ENCODE data around the gene P3H1. TPM values are rescaled to one million over a fixed set of nuclear protein-coding genes. Genes with fewer than 3 reads are reported as not detected.

Gene P3H1
- total and polyA plus RNA-seq, 5 donors = 11.1 to 17.8 (median 14.2) TPM

DNA sequence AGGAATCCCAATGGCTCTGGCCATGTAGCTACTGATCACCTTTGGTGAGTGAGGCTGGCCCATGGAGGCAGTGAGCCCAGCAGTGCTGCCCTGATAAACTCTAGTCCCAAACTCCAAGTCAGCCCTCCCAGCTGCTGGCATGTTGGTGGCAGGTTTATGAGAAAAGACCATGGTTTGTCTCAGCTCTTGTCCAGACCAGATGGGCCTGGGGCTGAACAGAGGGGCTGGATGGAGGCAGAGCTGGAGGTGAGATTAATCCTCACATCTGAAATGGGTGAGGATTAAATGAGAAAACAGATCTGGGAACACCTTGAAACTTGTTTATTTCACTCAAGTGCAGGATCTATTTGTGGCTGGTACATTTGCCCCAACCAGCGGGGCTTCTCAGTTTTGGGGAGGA is 21.2 kb upstream of the P3H1 start:
- intact Hi-C loops (cut with DNase I) = loop anchor here in 1 of 4 donors (10.0 kb wide), 1 partner anchor 287 kb away; no protein-coding TSS in a partner anchor
- Histone ChIP-seq H3K27ac (ENCODE audit: low read length) (no peak overlapping the region), H3K9me3 (ENCODE audit: control insufficient read depth, low read length) (no peaks in the 10 kb centered on the region), H3K4me1 (ENCODE audit: control insufficient read depth, insufficient read depth, low read length) (no peaks in the 10 kb centered on the region), H3K27me3 (ENCODE audit: control insufficient read depth, insufficient read depth) (no peaks in the 10 kb centered on the region), H3K4me3 (ENCODE audit: low read length) (no peak overlapping the region)
- no peak for ATAC-seq
- DNase-seq = no peak
- 97% methylated on average over 1 of the region's 1 CpG for WGBS

DNA sequence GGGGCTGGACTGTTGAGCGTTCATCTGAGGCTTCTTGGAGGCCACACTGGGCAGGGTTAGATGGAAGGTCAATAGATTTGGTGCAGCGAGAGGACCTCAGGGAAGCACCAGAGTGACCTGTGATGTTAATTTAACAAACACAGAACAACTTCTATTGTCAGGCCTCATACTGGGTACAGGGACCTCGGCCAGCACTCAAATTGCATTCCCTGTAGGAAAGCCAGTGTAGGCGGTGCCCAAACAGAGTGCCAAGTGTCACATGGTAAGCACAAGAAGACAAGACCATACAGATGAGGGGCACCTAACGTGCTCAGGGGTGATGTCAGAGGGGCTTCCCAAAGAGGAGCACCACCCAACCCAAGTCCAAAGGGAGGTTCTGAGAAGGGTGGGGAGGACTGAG is 19.3 kb upstream of the P3H1 start:
- H3K4me1 ChIP-seq (ENCODE audit: control insufficient read depth, insufficient read depth, low read length) = no peaks in the 10 kb centered on the region
- ATAC-seq (no peak), DNase-seq (no peak)
- H3K27me3 ChIP-seq (ENCODE audit: control insufficient read depth, insufficient read depth) = no peaks in the 10 kb centered on the region
- H3K9me3 ChIP-seq (ENCODE audit: control insufficient read depth, low read length) = no peaks in the 10 kb centered on the region
- no peak overlapping the region for H3K27ac ChIP-seq (ENCODE audit: low read length)
- no peak overlapping the region for H3K4me3 ChIP-seq (ENCODE audit: low read length)
- 86% methylated on average over 5 of the region's 5 CpGs for WGBS
- intact Hi-C loops (cut with DNase I) = loop anchor here in 1 of 4 donors (10.0 kb wide), 1 partner anchor 289 kb away; no protein-coding TSS in a partner anchor

DNA sequence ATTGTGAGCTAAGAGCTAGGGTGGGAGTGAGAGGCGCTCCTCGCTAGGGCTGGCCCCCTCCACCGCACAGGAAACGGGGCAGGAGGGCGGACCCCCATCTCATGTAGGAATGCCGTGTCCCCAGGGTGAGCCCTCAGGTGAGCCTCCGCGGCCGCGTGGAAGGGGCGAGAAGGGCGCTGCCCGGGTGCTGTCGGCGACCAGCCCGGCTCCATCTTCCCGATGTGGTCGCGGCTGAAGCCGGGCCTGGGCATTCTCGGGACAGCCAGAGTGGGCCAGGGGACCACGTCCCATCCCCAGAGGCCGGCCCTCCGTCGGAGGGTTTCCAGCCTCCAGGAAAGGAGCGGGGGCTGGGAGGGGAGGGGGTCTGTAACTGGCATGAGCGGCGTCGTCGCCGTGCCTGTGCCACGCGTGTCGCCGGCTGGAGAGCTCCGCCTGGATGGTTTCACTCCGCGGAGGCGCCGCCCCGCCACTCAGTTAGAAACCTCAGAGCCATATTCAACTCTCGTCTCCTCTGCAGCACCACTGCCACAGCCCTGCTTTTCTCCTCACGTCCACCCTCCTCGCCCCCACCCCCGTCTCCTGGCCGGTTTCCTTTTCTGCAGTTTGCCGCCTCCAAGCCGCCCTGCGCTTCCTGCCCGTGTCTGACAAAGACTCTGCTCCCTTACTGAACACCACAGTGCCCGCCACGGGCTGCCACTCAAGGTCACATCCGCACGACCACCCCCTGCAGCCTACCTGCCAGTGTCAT is 18.3 kb upstream of the P3H1 start, which contains the start of gene TMEM269:
TMEM269 (plus strand) TSS at position 46 of the 748 bp plus-strand sequence. CDS start 4,903 bp downstream, outside the sequence.
- intact Hi-C loops (cut with DNase I) = loop anchor here in 1 of 4 donors (10.0 kb wide), 1 partner anchor 290 kb away; no protein-coding TSS in a partner anchor
- 9% methylated on average over 54 of the region's 54 CpGs for WGBS

DNA sequence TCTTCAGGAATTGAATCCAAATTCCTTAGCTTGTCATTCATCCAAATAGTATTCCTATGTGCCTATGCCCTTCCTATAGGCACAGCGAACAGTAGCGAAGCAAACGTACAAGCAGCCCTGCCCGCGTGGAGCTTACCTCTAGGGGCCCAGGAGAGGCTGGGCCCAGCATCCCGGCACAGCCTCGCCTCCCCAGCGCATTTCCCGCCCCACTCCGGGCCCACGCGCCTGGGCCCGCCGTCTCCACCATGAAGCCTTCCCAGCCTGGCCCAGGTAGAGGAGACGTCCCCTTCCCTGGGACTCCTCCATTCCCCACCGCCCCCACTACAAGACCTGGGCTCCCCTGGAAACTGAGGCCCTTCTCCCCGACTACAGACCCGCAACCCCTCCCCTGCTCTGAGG is 17.7 kb upstream of the P3H1 start:
- Histone ChIP-seq H3K4me3 (ENCODE audit: low read length) (no peak overlapping the region), H3K27me3 (ENCODE audit: control insufficient read depth, insufficient read depth) (no peaks in the 10 kb centered on the region), H3K27ac (ENCODE audit: low read length) (no peak overlapping the region), H3K9me3 (ENCODE audit: control insufficient read depth, low read length) (no peaks in the 10 kb centered on the region), H3K4me1 (ENCODE audit: control insufficient read depth, insufficient read depth, low read length) (no peaks in the 10 kb centered on the region)
- intact Hi-C loops (cut with DNase I) = loop anchor here in 1 of 4 donors (10.0 kb wide), 1 partner anchor 290 kb away; no protein-coding TSS in a partner anchor
- ATAC-seq (peak; percentile 25 to 37), DNase-seq (no peak)
- WGBS = 84% methylated on average over 18 of the region's 18 CpGs

More for the DNA sequence above, 18.3 kb upstream of the P3H1 start, which contains the start of gene TMEM269:
- H3K27ac ChIP-seq (ENCODE audit: low read length) = no peak within 1 kb of the TSS
- H3K4me3 ChIP-seq (ENCODE audit: low read length) = peak within 1 kb of the TSS; percentile 34
- no peaks in the 10 kb centered on the region for H3K4me1 ChIP-seq (ENCODE audit: control insufficient read depth, insufficient read depth, low read length)
- no peaks in the 10 kb centered on the region for H3K27me3 ChIP-seq (ENCODE audit: control insufficient read depth, insufficient read depth)
- ATAC-seq (peak; percentile 52 to 60), DNase-seq (peak; percentile 32 to 74 (median 62))
- no peaks in the 10 kb centered on the region for H3K9me3 ChIP-seq (ENCODE audit: control insufficient read depth, low read length)

DNA sequence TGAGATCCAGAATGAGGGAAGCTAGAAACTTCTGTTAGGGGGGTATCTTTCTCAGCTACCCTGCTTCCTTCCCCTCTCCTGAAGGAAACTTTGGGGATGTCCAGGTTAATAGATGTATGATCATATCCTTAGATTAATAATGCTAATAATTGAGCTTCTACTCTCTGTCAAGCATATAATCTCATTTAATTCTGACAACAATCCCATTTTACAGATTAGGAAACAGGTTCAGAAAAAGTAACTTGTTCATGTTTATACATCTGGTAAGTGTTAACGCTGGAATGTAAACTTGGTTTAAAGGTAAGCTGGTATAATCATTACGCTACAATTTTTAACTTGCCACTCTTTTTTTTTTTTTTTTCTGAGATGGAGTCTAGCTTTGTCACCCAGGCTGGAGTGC is 16.3 kb upstream of the P3H1 start:
- intact Hi-C loops (cut with DNase I) = loop anchor here in 1 of 4 donors (10.0 kb wide), 1 partner anchor 292 kb away; no protein-coding TSS in a partner anchor
- WGBS = 99% methylated on average over 2 of the region's 2 CpGs
- no peaks in the 10 kb centered on the region for H3K27me3 ChIP-seq (ENCODE audit: control insufficient read depth, insufficient read depth)
- no peak for DNase-seq
- H3K4me3 ChIP-seq (ENCODE audit: low read length) = no peak overlapping the region
- ATAC-seq = no peak
- H3K4me1 ChIP-seq (ENCODE audit: control insufficient read depth, insufficient read depth, low read length) = no peaks in the 10 kb centered on the region
- no peak overlapping the region for H3K27ac ChIP-seq (ENCODE audit: low read length)
- H3K9me3 ChIP-seq (ENCODE audit: control insufficient read depth, low read length) = no peaks in the 10 kb centered on the region

DNA sequence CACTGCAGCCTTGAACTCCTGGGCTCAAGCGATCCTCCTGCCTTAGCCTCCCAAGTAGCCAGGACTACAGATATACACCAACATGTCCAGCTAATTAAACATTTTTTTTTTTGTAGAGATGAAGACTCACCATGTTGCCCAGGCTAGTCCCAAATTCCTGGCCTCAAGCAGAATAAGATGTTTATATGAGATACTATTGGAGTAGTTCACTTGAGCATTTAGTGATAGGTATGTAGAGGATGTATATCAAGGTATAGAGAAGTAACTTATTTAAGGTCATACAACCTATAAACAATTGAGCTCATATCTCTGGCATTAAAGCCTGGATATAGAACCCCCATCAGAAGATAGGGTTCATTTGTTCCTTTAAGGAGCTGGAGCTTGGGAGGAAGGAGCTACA is 13.3 kb upstream of the P3H1 start:
- intact Hi-C loops (cut with DNase I) = loop anchor here in 1 of 4 donors (10.0 kb wide), 1 partner anchor 295 kb away; no protein-coding TSS in a partner anchor
- no peak overlapping the region for H3K27ac ChIP-seq (ENCODE audit: low read length)
- no peak overlapping the region for H3K4me3 ChIP-seq (ENCODE audit: low read length)
- H3K27me3 ChIP-seq (ENCODE audit: control insufficient read depth, insufficient read depth) = no peaks in the 10 kb centered on the region
- ATAC-seq = no peak
- H3K9me3 ChIP-seq (ENCODE audit: control insufficient read depth, low read length) = no peaks in the 10 kb centered on the region
- no peak for DNase-seq
- 96% methylated on average over 1 of the region's 1 CpG for WGBS
- no peaks in the 10 kb centered on the region for H3K4me1 ChIP-seq (ENCODE audit: control insufficient read depth, insufficient read depth, low read length)

DNA sequence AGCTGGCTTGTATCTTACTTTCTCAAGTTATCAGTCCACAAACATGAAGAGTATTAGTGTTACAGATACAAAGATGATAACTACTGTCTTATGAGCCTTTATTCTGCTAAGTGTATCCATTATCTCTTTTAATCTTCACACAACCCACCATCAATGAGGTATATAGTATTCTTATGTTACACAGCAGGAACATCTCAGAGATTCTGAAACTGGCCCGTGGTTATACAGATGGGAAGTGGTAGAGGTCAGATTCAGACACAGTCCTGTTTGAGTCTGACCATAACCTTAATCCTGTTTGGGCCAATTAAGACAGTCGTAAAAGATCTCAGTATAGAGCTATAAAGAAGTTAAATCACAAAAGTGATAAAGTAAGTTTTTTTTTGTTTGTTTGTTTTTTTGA is 12.9 kb upstream of the P3H1 start:
- DNase-seq = no peak
- no peak for ATAC-seq
- no peak overlapping the region for H3K4me3 ChIP-seq (ENCODE audit: low read length)
- intact Hi-C loops (cut with DNase I) = loop anchor here in 2 of 4 donors (10.0 kb wide), 1 partner anchor 295 kb away; no protein-coding TSS in a partner anchor
- no peaks in the 10 kb centered on the region for H3K27me3 ChIP-seq (ENCODE audit: control insufficient read depth, insufficient read depth)
- WGBS = 81% methylated on average over 2 of the region's 2 CpGs
- H3K4me1 ChIP-seq (ENCODE audit: control insufficient read depth, insufficient read depth, low read length) = no peaks in the 10 kb centered on the region
- H3K27ac ChIP-seq (ENCODE audit: low read length) = no peak overlapping the region
- H3K9me3 ChIP-seq (ENCODE audit: control insufficient read depth, low read length) = no peaks in the 10 kb centered on the region

DNA sequence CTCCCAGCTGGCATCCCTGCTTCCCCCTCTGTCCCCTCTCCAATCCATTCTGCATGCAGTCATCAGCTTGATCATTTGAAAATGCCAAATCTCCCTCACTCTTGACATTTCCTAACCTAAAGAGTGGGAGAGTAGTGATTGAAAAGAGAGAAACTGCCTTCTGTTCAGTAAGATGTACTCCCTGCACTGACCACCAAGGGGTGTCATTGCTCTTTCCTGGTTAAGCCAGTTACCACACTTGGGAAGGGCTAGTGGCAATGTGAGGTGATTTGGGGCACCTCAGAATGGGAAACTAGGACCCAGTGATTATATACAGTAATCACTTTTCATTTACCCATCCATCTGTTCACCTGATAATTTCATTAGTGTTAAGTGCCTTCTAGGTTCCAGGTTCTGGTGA is 11.0 kb upstream of the P3H1 start:
- ATAC-seq = peak; percentile 52 to 57
- Histone ChIP-seq H3K4me3 (ENCODE audit: low read length) (no peak overlapping the region), H3K9me3 (ENCODE audit: control insufficient read depth, low read length) (no peaks in the 10 kb centered on the region), H3K4me1 (ENCODE audit: control insufficient read depth, insufficient read depth, low read length) (peaks cover 1% of the 10 kb centered on the region), H3K27me3 (ENCODE audit: control insufficient read depth, insufficient read depth) (no peaks in the 10 kb centered on the region), H3K27ac (ENCODE audit: low read length) (no peak overlapping the region)
- DNase-seq = no peak
- intact Hi-C loops (cut with DNase I) = loop anchor here in 1 of 4 donors (10.0 kb wide), 1 partner anchor 297 kb away; no protein-coding TSS in a partner anchor

DNA sequence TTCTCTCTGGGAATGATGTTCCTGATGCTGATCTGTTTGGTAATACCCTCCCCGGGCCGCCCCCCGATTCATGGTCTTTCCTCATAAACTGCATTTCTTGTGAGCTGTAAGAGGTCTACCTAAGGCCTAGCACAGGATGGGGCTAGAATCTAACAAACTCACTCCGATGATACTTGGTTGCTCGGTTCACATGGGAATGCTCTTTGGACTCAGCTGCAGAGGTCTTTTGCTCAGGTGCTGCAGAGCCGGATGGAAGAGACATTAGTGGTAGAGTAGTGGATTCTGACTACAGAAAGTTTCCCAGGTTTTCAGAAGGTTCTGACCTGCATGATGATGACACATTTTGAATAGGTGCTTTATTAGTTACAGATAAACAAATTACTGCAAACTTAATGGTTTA is 9.7 kb upstream of the P3H1 start:
- H3K4me1 ChIP-seq (ENCODE audit: control insufficient read depth, insufficient read depth, low read length) = peaks cover 1% of the 10 kb centered on the region
- ATAC-seq = no peak
- no peak overlapping the region for H3K27ac ChIP-seq (ENCODE audit: low read length)
- no peaks in the 10 kb centered on the region for H3K27me3 ChIP-seq (ENCODE audit: control insufficient read depth, insufficient read depth)
- no peak for DNase-seq
- no peaks in the 10 kb centered on the region for H3K9me3 ChIP-seq (ENCODE audit: control insufficient read depth, low read length)
- no peak overlapping the region for H3K4me3 ChIP-seq (ENCODE audit: low read length)
- 99% methylated on average over 6 of the region's 6 CpGs for WGBS
- intact Hi-C loops (cut with DNase I) = loop anchor here in 1 of 4 donors (10.0 kb wide), 1 partner anchor 298 kb away; no protein-coding TSS in a partner anchor

DNA sequence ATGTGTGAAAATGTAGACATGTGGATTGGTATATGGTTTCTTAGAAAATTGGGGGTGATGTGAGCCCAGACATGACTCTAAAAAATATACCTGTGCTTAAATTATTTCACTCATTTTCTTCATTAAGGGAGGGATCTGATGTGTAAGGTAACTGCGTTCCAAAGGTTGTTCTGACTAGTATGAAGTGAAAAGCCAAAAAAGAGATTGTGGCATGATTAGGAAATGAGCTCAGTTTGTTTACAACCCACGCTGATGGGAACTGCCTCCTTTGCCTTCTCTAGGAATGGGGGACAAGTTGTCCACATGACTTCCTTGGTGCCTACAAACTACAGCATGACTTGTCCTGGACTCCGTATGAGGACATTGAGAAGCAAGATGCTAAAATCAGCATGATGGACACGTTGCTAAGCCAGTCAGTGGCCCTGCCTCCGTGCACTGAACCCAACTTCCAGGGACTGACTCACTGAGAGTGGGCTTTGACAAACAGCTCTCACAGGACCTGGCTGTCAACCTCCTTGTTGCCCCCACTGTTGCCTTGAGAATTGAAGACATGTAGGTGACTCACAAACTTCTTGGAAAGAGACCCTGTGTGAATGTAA is 8.2 kb upstream of the P3H1 start:
- no peak overlapping the region for H3K4me3 ChIP-seq (ENCODE audit: low read length)
- no peak for ATAC-seq
- H3K4me1 ChIP-seq (ENCODE audit: control insufficient read depth, insufficient read depth, low read length) = peaks cover 1% of the 10 kb centered on the region
- H3K27me3 ChIP-seq (ENCODE audit: control insufficient read depth, insufficient read depth) = no peaks in the 10 kb centered on the region
- no peak overlapping the region for H3K27ac ChIP-seq (ENCODE audit: low read length)
- no peak for DNase-seq
- 83% methylated on average over 5 of the region's 5 CpGs for WGBS
- no peaks in the 10 kb centered on the region for H3K9me3 ChIP-seq (ENCODE audit: control insufficient read depth, low read length)
- intact Hi-C loops (cut with DNase I) = loop anchor here in 1 of 4 donors (10.0 kb wide), 1 partner anchor 300 kb away; no protein-coding TSS in a partner anchor

DNA sequence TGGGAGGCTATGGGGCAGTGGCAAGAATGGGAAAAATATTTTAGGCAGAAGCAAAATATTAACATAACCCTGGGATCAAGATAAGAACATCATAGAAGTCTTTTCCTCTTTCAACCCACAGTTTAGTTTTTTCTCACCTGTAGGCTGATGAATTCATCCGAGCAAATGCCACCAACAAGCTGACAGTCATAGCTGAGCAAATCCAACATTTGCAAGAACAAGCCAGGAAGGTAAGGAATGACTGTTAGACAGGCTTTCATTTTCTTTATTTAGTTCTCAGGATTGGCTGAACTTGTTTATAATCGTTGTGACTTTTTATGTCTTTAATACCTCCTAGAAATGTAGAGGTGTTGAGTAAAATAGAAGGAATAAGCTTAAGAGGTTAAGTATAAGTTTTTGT is 6.6 kb upstream of the P3H1 start:
- ATAC-seq = no peak
- H3K9me3 ChIP-seq (ENCODE audit: control insufficient read depth, low read length) = no peaks in the 10 kb centered on the region
- H3K27me3 ChIP-seq (ENCODE audit: control insufficient read depth, insufficient read depth) = no peaks in the 10 kb centered on the region
- DNase-seq = no peak
- no peak overlapping the region for H3K27ac ChIP-seq (ENCODE audit: low read length)
- no peak overlapping the region for H3K4me3 ChIP-seq (ENCODE audit: low read length)
- peaks cover 1% of the 10 kb centered on the region for H3K4me1 ChIP-seq (ENCODE audit: control insufficient read depth, insufficient read depth, low read length)
- intact Hi-C loops (cut with DNase I) = loop anchor here in 1 of 4 donors (10.0 kb wide), 1 partner anchor 301 kb away; no protein-coding TSS in a partner anchor
- WGBS = 69% methylated on average over 2 of the region's 2 CpGs
